H1 (cell line): ENCODE measurements around the gene SCAPER. TPM values are rescaled to one million over a fixed set of nuclear protein-coding genes. Genes with fewer than 3 reads are reported as not detected.

Source experiments
- CTCF ChIA-PET: fragments of 300-600 bp; sonication (Branson Sonifier 250); formaldehyde crosslinking; loops from one replicate; lab custom pipeline; 2021; ENCODE audit not compliant: partially characterized antibody; lab: Charles Lee
- POLR2A ChIA-PET: fragments of 300-600 bp; sonication (Branson Sonifier 250); formaldehyde crosslinking; loops from one replicate; lab custom pipeline; 2021; ENCODE audit warnings: inconsistent platforms; ENCODE audit not compliant: partially characterized antibody; lab: Charles Lee
- DNase-seq, 2 experiments: peaks; one replicate each; pipeline versions ENCODE4 v3.0.0 to v3.0.0-alpha.2; 2010 to 2022; ENCODE audit warnings: low spot score in 2 of 2, low read depth in 1 of 2, mixed read lengths in 1 of 2
- FAIRE-seq: peaks from 2 replicates; lab custom pipeline; 2011; peaks lifted over from hg19 to GRCh38; lab: Jason Lieb, UNC
- H2AFZ ChIP-seq: 2 replicates; pipeline ENCODE4 v1.8.1; 2012; ENCODE audit warnings: low read length, inconsistent platforms
- H2AK5ac ChIP-seq: 2 replicates; pipeline ENCODE4 v1.6.1; 2013; ENCODE audit warnings: low read depth, low read length
- H2BK120ac ChIP-seq: replicated peaks from 2 replicates; pipeline ENCODE3; 2013; ENCODE audit warnings: low read depth, low read length, inconsistent platforms
- H2BK12ac ChIP-seq: 2 replicates; pipeline ENCODE4 v1.6.1; 2013; ENCODE audit warnings: low read depth, low read length
- H2BK15ac ChIP-seq: 2 replicates; pipeline ENCODE4 v1.6.1; 2013; ENCODE audit warnings: low read length
- H2BK20ac ChIP-seq: 2 replicates; pipeline ENCODE4 v1.6.1; 2013; ENCODE audit warnings: low read length
- H2BK5ac ChIP-seq: 2 replicates; pipeline ENCODE4 v1.6.1; 2013; ENCODE audit warnings: low read depth, low read length
- H3K14ac ChIP-seq: 2 replicates; pipeline ENCODE4 v1.6.1; 2013; ENCODE audit warnings: inconsistent platforms; ENCODE audit not compliant: insufficient read length
- H3K18ac ChIP-seq: 2 replicates; pipeline ENCODE4 v1.6.1; 2013; ENCODE audit warnings: low read length; ENCODE audit errors: extremely low read depth
- H3K23ac ChIP-seq: 2 replicates; pipeline ENCODE4 v1.6.1; 2013; ENCODE audit warnings: inconsistent platforms; ENCODE audit not compliant: insufficient read length
- H3K23me2 ChIP-seq: 2 replicates; pipeline ENCODE4 v1.6.1; 2013; ENCODE audit warnings: low read depth, low read length
- H3K27ac ChIP-seq: 2 replicates; pipeline ENCODE4 v1.6.1; 2011; ENCODE audit warnings: low read depth, low read length, inconsistent platforms
- H3K27me3 ChIP-seq, 4 experiments: replicated peaks in 1 of 4; 1 replicate in 1 of 4; 2 replicates in 3 of 4; pipeline versions ENCODE4 v1.6.1 to v1.8.1; 2011 to 2013; ENCODE audit warnings: low read length in 3 of 4, mild to moderate bottlenecking in 3 of 4, inconsistent platforms in 2 of 4, mixed read lengths in 2 of 4, moderate library complexity in 1 of 4; ENCODE audit not compliant: control insufficient read depth in 3 of 4, insufficient read depth in 3 of 4; ENCODE audit errors: extremely low read depth in 1 of 4
- H3K36me3 ChIP-seq, 4 experiments: 2 replicates each; pipeline versions ENCODE4 v1.6.1 to v1.8.1; 2011 to 2013; ENCODE audit warnings: mild to moderate bottlenecking in 4 of 4, low read length in 3 of 4, moderate library complexity in 2 of 4, control low read depth in 1 of 4, inconsistent platforms in 1 of 4; ENCODE audit not compliant: insufficient read depth in 4 of 4, control insufficient read depth in 2 of 4
- H3K4ac ChIP-seq: replicated peaks from 2 replicates; pipeline ENCODE3; 2013; ENCODE audit warnings: low read length, low read depth, mixed read lengths, inconsistent platforms; ENCODE audit not compliant: insufficient read length
- H3K4me1 ChIP-seq, 4 experiments: replicated peaks in 1 of 4; 1 replicate in 1 of 4; 2 replicates in 3 of 4; pipeline versions ENCODE4 v1.6.1 to v1.8.1; 2011 to 2013; ENCODE audit warnings: low read length in 3 of 4, inconsistent platforms in 2 of 4, mixed read lengths in 1 of 4; ENCODE audit not compliant: insufficient read depth in 4 of 4, control insufficient read depth in 3 of 4
- H3K4me2 ChIP-seq, 2 experiments: 2 replicates each; pipeline versions ENCODE4 v1.6.1 to v1.8.1; 2011 to 2013; ENCODE audit warnings: low read depth in 2 of 2, low read length in 2 of 2, control low read depth in 1 of 2, inconsistent platforms in 1 of 2, mild to moderate bottlenecking in 1 of 2; ENCODE audit not compliant: insufficient read depth in 1 of 2
- H3K4me3 ChIP-seq, 4 experiments: fragments of 200-600, 300-600 bp in 1 of 4; sonication (generic), shearing (Covaris generic), sonication (Bioruptor Twin) in 1 of 4; 2 replicates each; pipeline versions ENCODE4 v1.5.1 to v1.8.1; 2011 to 2016; ENCODE audit warnings: low read length in 4 of 4, low read depth in 3 of 4, control low read depth in 2 of 4, inconsistent platforms in 2 of 4, mild to moderate bottlenecking in 2 of 4, mixed read lengths in 1 of 4, moderate library complexity in 1 of 4; ENCODE audit not compliant: insufficient read depth in 2 of 4; ENCODE audit errors: extremely low read depth in 1 of 4
- H3K56ac ChIP-seq: replicated peaks from 2 replicates; pipeline ENCODE3; 2013; ENCODE audit warnings: low read depth, mild to moderate bottlenecking, mixed read lengths, low read length, inconsistent platforms; ENCODE audit not compliant: insufficient read length
- H3K79me1 ChIP-seq: 2 replicates; pipeline ENCODE4 v1.6.1; 2013; ENCODE audit warnings: low read depth, low read length, control low read depth
- H3K79me2 ChIP-seq, 2 experiments: 2 replicates each; pipeline versions ENCODE4 v1.6.1 to v1.8.1; 2012 to 2013; ENCODE audit warnings: low read length in 2 of 2, mild to moderate bottlenecking in 2 of 2, inconsistent platforms in 1 of 2; ENCODE audit not compliant: insufficient read depth in 2 of 2, control insufficient read depth in 1 of 2
- H3K9ac ChIP-seq, 4 experiments: replicated peaks in 1 of 4; 1 replicate in 1 of 4; 2 replicates in 3 of 4; pipeline versions ENCODE4 v1.6.1 to v1.8.1; 2011 to 2013; ENCODE audit warnings: low read depth in 3 of 4, low read length in 3 of 4, control low read depth in 2 of 4, mild to moderate bottlenecking in 2 of 4, moderate library complexity in 2 of 4, inconsistent platforms in 1 of 4; ENCODE audit errors: extremely low read depth in 1 of 4
- H3K9me3 ChIP-seq, 2 experiments: 2 replicates each; pipeline versions ENCODE4 v1.6.1 to v1.8.1; 2012 to 2013; ENCODE audit warnings: mild to moderate bottlenecking in 2 of 2, moderate library complexity in 2 of 2, control low read depth in 1 of 2, inconsistent platforms in 1 of 2, low read depth in 1 of 2, low read length in 1 of 2, mixed read lengths in 1 of 2; ENCODE audit not compliant: insufficient read depth in 2 of 2
- H4K20me1 ChIP-seq, 2 experiments: replicated peaks in 1 of 2; 2 replicates each; pipeline versions ENCODE3 to v1.8.1; 2011 to 2013; ENCODE audit warnings: inconsistent platforms in 2 of 2, low read length in 2 of 2, mild to moderate bottlenecking in 1 of 2; ENCODE audit not compliant: insufficient read depth in 2 of 2, control insufficient read depth in 1 of 2
- H4K5ac ChIP-seq: 2 replicates; pipeline ENCODE4 v1.6.1; 2013; ENCODE audit warnings: low read length, low read depth, mixed read lengths, inconsistent platforms; ENCODE audit not compliant: insufficient read length
- H4K8ac ChIP-seq: 2 replicates; pipeline ENCODE4 v1.8.0; 2013; ENCODE audit warnings: mild to moderate bottlenecking, moderate library complexity, low read length, inconsistent platforms; ENCODE audit not compliant: insufficient read depth; ENCODE audit errors: extremely low read depth
- H4K91ac ChIP-seq: replicated peaks from 2 replicates; pipeline ENCODE3; 2013; ENCODE audit warnings: low read length, mixed read lengths, inconsistent platforms; ENCODE audit not compliant: insufficient read length
- YY1 ChIP-seq: IDR thresholded peaks from 2 replicates; pipeline ENCODE4 v1.6.1; 2011; ENCODE audit warnings: low read depth, mild to moderate bottlenecking, low read length
- WGBS, 2 experiments: shearing (Covaris generic) in 1 of 2; methylation state at CpG; one replicate each; pipeline versions ENCODE4 v1.1.6 to v1.1.7; 2013 to 2015; ENCODE audit warnings: low lambda C conversion rate in 2 of 2, mixed read lengths in 2 of 2, inconsistent platforms in 1 of 2, low coverage in 1 of 2, missing lambda C conversion rate in 1 of 2; ENCODE audit not compliant: insufficient replicate concordance in 2 of 2, insufficient coverage in 1 of 2, insufficient read length in 1 of 2; ENCODE audit errors: extremely low coverage in 1 of 2, missing lambda C conversion rate in 1 of 2; 5-methylcytosine and 5-hydroxymethylcytosine counted together
- polyA plus RNA-seq, 7 experiments: library from polyadenylated mRNA; depleted of rRNA in 3 of 7; stranded (reverse) in 5 of 7; unstranded in 2 of 7; fragments of >200 nt in 5 of 7; fragments of 200-250 nt in 2 of 7; gene quantifications; 1 replicate in 5 of 7; 2 replicates in 1 of 7; 4 replicates in 1 of 7; pipeline versions ENCODE4 v1.2.1 to v1.2.3, GENCODE V29; 2011 to 2013; ENCODE audit warnings: missing spikeins in 2 of 7, mixed read lengths in 2 of 7
- total RNA-seq: library from RNA; stranded (reverse); fragmentation: NEBNext Ultra II Directional; extraction: Animal tissue kit (Norgen Biotek cat#: 25700); gene quantifications from 2 replicates; pipeline ENCODE4 v1.2.1, GENCODE V29; 2021

SCAPER gene
- total and polyA plus RNA-seq, 2 of the 8 experiments (the other 6 are each of a cell fraction or from before 2014, with no cell fraction given) = 1.6 to 6.8 TPM

DNA sequence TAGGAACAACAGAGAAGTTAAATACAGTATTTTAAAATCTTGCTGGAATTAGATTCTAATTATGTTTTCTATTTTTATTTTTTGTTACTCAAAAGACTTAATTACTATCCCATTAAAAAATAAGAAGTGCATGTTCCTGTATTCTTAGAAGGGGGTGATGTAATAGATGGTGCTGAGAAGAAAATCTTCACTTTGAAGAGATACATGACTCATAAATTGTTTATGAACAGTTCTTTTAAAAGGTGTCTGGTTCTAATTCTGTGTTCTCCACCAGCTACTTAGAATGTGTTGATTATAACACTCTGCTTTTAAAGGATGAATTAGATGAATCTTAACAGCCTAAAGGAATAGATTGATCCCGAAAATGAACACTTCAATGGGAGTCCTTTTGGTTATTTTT is 34.6 kb upstream of the SCAPER start:
- FAIRE-seq = no peak

More for the DNA sequence above, 34.6 kb upstream of the SCAPER start:
- Histone ChIP-seq H2BK20ac (no peak overlapping the region), H3K4ac (no peak overlapping the region), H3K14ac (no peak overlapping the region), H3K79me1 (no peaks in the 10 kb centered on the region), H4K20me1 (no peaks in the 10 kb centered on the region), H3K23ac (no peak overlapping the region), H3K9ac (no peak overlapping the region), H2BK12ac (no peak overlapping the region), H4K5ac (no peak overlapping the region), H3K36me3 (peaks cover 12 to 77% (median 34%) of the 10 kb centered on the region in 4 experiments), H3K4me1 (peaks cover 0 to 4% (median 1%) of the 10 kb centered on the region in 4 experiments; a peak in 2 of 7 replicates), H4K8ac (no peak overlapping the region), H3K4me2 (no peak overlapping the region), H2BK15ac (no peak overlapping the region), H3K27me3 (no peaks in the 10 kb centered on the region), H3K9me3 (no peaks in the 10 kb centered on the region), H3K4me3 (no peak overlapping the region), H3K79me2 (peaks cover 0 to 6% of the 10 kb centered on the region in 2 experiments; a peak in 2 of 4 replicates), H2AK5ac (no peak overlapping the region), H3K56ac (no peak overlapping the region), H3K27ac (no peak overlapping the region), H2AFZ (no peak overlapping the region), H4K91ac (no peak overlapping the region), H2BK5ac (no peak overlapping the region), H3K18ac (no peak overlapping the region), H2BK120ac (no peak overlapping the region), H3K23me2 (no peaks in the 10 kb centered on the region)
- ChIA-PET POLR2A (no interaction called here), CTCF (interaction anchor here (0.7 to 1.6 kb wide), 2 partner anchors 32 to 963 kb away, joined by 3 read pairs; no protein-coding TSS in a partner anchor)
- 0% methylated on average over 1 of the region's 1 CpG; no CpG with 5 or more reads in 1 of the 2 experiments for WGBS, 2 experiments
- TF ChIP-seq YY1 = no peak
- DNase-seq = no peak
